Right kidney (tissue), 1 donor: ENCODE data around the gene TAP1.

Experiments
- DNase-seq: peaks from one replicate; pipeline ENCODE4 v3.0.0-alpha.2; 2016

Gene TAP1

GRCh38 chr6:32862725-32863124 is 9.2 kb upstream of the TAP1 start:
- DNase-seq: no peak

GRCh38 chr6:32860674-32861073 is 7.2 kb upstream of the TAP1 start:
- DNase-seq: no peak

- DNase-seq: no peak
These were observed 4.7 kb upstream of the TAP1 start for GRCh38 chr6:32858194-32858593.

- DNase-seq: no peak
These were observed 3.8 kb upstream of the TAP1 start for GRCh38 chr6:32857156-32857891.

- no peak for DNase-seq
These were observed 2.1 kb upstream of the TAP1 start for GRCh38 chr6:32855467-32856174.

GRCh38 chr6:32854376-32855178 is 1.1 kb upstream of the TAP1 start:
- DNase-seq: no peak

- DNase-seq: no peak
These were observed 512 bp downstream of the TAP1 start for GRCh38 chr6:32852844-32853540.

GRCh38 chr6:32852018-32852843 is 1.3 kb downstream of the TAP1 start:
- DNase-seq: no peak

GRCh38 chr6:32851025-32851424 is 2.5 kb downstream of the TAP1 start:
- DNase-seq: no peak

- no peak for DNase-seq
These were observed 4.4 kb downstream of the TAP1 start for GRCh38 chr6:32849126-32849525.

GRCh38 chr6:32847795-32848194 is 5.7 kb downstream of the TAP1 start:
- no peak for DNase-seq

GRCh38 chr6:32847004-32847403 is 6.5 kb downstream of the TAP1 start:
- no peak for DNase-seq

GRCh38 chr6:32845384-32845884 is 8.1 kb downstream of the TAP1 start:
- no peak for DNase-seq

GRCh38 chr6:32844839-32845383 is 8.6 kb downstream of the TAP1 start:
- DNase-seq: no peak

- peak; percentile 95 for DNase-seq
These were observed 9.3 kb downstream of the TAP1 start, which contains the start of gene PSMB8 for GRCh38 chr6:32843979-32844838. Gene PSMB8, minus strand, starts transcription at chr6:32844047. Its CDS starts 51 bp downstream, at chr6:32843996.

GRCh38 chr6:32843331-32843978 is 10.0 kb downstream of the TAP1 start:
- DNase-seq: no peak

- no peak for DNase-seq
These were observed 10.8 kb downstream of the TAP1 start for GRCh38 chr6:32842690-32843089.

- no peak for DNase-seq
These were observed 11.4 kb downstream of the TAP1 start for GRCh38 chr6:32842021-32842650.
